Hypothalamus (tissue), 51 donors: ENCODE measurements around the gene ATXN3L.
"Not testable (repeated sequence)": the region's sequence is repeated elsewhere in the genome, so short reads cannot be mapped to it uniquely, and the experiment has no call there.

Experiments
- DNase-seq, 51 donors: peaks; one replicate each; lab custom pipeline; 2025; lab: John Stamatoyannopoulos, UW

ATXN3L gene

GRCh38 chrX:13309631-13310030 lies 10.2 kb downstream of the ATXN3L start:
- DNase-seq, result no peak

- DNase-seq, result no peak
These were observed 12.8 kb downstream of the ATXN3L start for GRCh38 chrX:13307041-13307440.

- DNase-seq, result no peak
These were observed 14.7 kb downstream of the ATXN3L start for GRCh38 chrX:13305108-13305507.

GRCh38 chrX:13304052-13304451 lies 15.8 kb downstream of the ATXN3L start:
- DNase-seq, result no peak

- not testable (repeated sequence) for DNase-seq
These were observed 16.6 kb downstream of the ATXN3L start for GRCh38 chrX:13303248-13303647.

GRCh38 chrX:13298836-13299235 lies 21.0 kb downstream of the ATXN3L start:
- no peak for DNase-seq

- DNase-seq, result no peak
These were observed 24.0 kb downstream of the ATXN3L start for GRCh38 chrX:13295841-13296240.

GRCh38 chrX:13293700-13294099 lies 26.2 kb downstream of the ATXN3L start:
- no peak for DNase-seq

- DNase-seq, result no peak
These were observed 28.8 kb downstream of the ATXN3L start for GRCh38 chrX:13290891-13291614.

GRCh38 chrX:13288671-13289070 lies 31.2 kb downstream of the ATXN3L start:
- DNase-seq, result no peak

- no peak for DNase-seq
These were observed 32.0 kb downstream of the ATXN3L start for GRCh38 chrX:13287816-13288215.

GRCh38 chrX:13285693-13286092 lies 34.2 kb downstream of the ATXN3L start:
- DNase-seq, result no peak

GRCh38 chrX:13285229-13285628 lies 34.6 kb downstream of the ATXN3L start:
- no peak for DNase-seq

- DNase-seq, result no peak
These were observed 35.3 kb downstream of the ATXN3L start for GRCh38 chrX:13284570-13284969.

GRCh38 chrX:13283950-13284546 lies 35.8 kb downstream of the ATXN3L start:
- peak in 2 of 51 donors; percentile 0 to 5 for DNase-seq

- DNase-seq, result no peak
These were observed 36.3 kb downstream of the ATXN3L start for GRCh38 chrX:13283512-13283911.

GRCh38 chrX:13281289-13281688 lies 38.6 kb downstream of the ATXN3L start:
- DNase-seq, result no peak

GRCh38 chrX:13279279-13280018 lies 40.4 kb downstream of the ATXN3L start:
- no peak for DNase-seq

GRCh38 chrX:13277539-13277938 lies 42.3 kb downstream of the ATXN3L start:
- DNase-seq, result no peak

- DNase-seq, result no peak
These were observed 42.9 kb downstream of the ATXN3L start for GRCh38 chrX:13276991-13277390.

GRCh38 chrX:13275031-13275430 lies 44.8 kb downstream of the ATXN3L start:
- DNase-seq, result no peak

GRCh38 chrX:13272426-13272825 lies 47.4 kb downstream of the ATXN3L start:
- DNase-seq, result no peak
